Activated T-helper 17 cell treated with anti-CD3 and anti-CD28 coated beads, Interleukin-2, amount 50 U/mL, for 72 hours (primary cell): ENCODE measurements around the gene CCZ1B. TPM values are rescaled to one million over a fixed set of nuclear protein-coding genes. Genes with fewer than 3 reads are reported as not detected.

Source experiments
- total RNA-seq, 2 donors: library from RNA; stranded (reverse); gene quantifications; one replicate each; pipeline ENCODE4 v1.2.3, GENCODE V29; 2022

CCZ1B gene
- total RNA-seq, 2 donors from 2014 or later: 50.7 to 71.6 TPM

Other genes with a start within 250 kb of the CCZ1B start
- gene ZDHHC4, start 248.8 kb downstream of the CCZ1B start, total RNA-seq: 10 to 100 TPM; 23.6 to 26.1 TPM
- gene INTS15, start 236.3 kb downstream of the CCZ1B start, total RNA-seq: 10 to 100 TPM; 19.3 to 29.0 TPM
- gene ZNF853, start 210.7 kb downstream of the CCZ1B start, total RNA-seq: under 1 TPM; 0.22 to 0.48 TPM
- 10 to 100 TPM; 19.6 to 20.5 TPM for gene ZNF316, start 189.0 kb downstream of the CCZ1B start, total RNA-seq
- gene ZNF12, start 119.3 kb downstream of the CCZ1B start, total RNA-seq: 10 to 100 TPM; 15.4 to 29.8 TPM
- under 1 TPM; 0.95 TPM for gene RSPH10B2, start 72.2 kb downstream of the CCZ1B start, total RNA-seq